Right renal pelvis (tissue), 4 donors: Measurements from ENCODE around the gene PDGFRB. TPM values are rescaled to one million over a fixed set of nuclear protein-coding genes. Genes with fewer than 3 reads are reported as not detected.

Experiments used
- DNase-seq, 4 donors: peaks; one replicate each; pipeline ENCODE4 v3.0.0-alpha.2; 2013; ENCODE audit warnings: low read depth in 4 of 4, low spot score in 3 of 4, missing footprints in 1 of 4
- polyA plus RNA-seq, 4 donors: library from polyadenylated mRNA; unstranded; fragments of 120-200 nt; gene quantifications; one replicate each; pipeline ENCODE4 v1.2.1, GENCODE V29; 2013; ENCODE audit not compliant: insufficient read length in 4 of 4

The PDGFRB gene
- polyA plus RNA-seq, 4 donors, result 143 to 185 (median 155) TPM

- DNase-seq, result no peak
Measured at GRCh38 chr5:150070821-150071220, 84.8 kb downstream of the PDGFRB start.

GRCh38 chr5:150069672-150070627, 85.7 kb downstream of the PDGFRB start:
- DNase-seq, result no peak

GRCh38 chr5:150068961-150069645, 86.5 kb downstream of the PDGFRB start:
- no peak for DNase-seq

- no peak for DNase-seq
Measured at GRCh38 chr5:150068472-150068871, 87.2 kb downstream of the PDGFRB start.

GRCh38 chr5:150068071-150068470, 87.6 kb downstream of the PDGFRB start:
- DNase-seq, result no peak

- no peak for DNase-seq
Measured at GRCh38 chr5:150067405-150067960, 88.2 kb downstream of the PDGFRB start.

GRCh38 chr5:150066901-150067396, 88.7 kb downstream of the PDGFRB start:
- DNase-seq, result no peak

- DNase-seq, result no peak
Measured at GRCh38 chr5:150066436-150066835, 89.2 kb downstream of the PDGFRB start.

- no peak for DNase-seq
Measured at GRCh38 chr5:150065886-150066285, 89.8 kb downstream of the PDGFRB start.

- no peak for DNase-seq
Measured at GRCh38 chr5:150065346-150065745, 90.3 kb downstream of the PDGFRB start.

- DNase-seq, result no peak
Measured at GRCh38 chr5:150064681-150065220, 90.9 kb downstream of the PDGFRB start.

Other genes with a start within 250 kb of the PDGFRB start
- gene PDE6A, start 211.1 kb downstream of the PDGFRB start, polyA plus RNA-seq, result under 1 TPM; 0.09 to 0.13 (median 0.11) TPM
- gene SLC26A2, start 195.1 kb downstream of the PDGFRB start, polyA plus RNA-seq, result 10 to 100 TPM; 17.1 to 21.2 (median 20.6) TPM
- gene TIGD6, start 155.2 kb downstream of the PDGFRB start, polyA plus RNA-seq, result 1 to 10 TPM; 6.2 to 8.1 (median 6.9) TPM
- 10 to 100 TPM; 26.3 to 34.0 (median 29.9) TPM for gene HMGXB3, start 155.1 kb downstream of the PDGFRB start, polyA plus RNA-seq
- gene CSF1R, start 69.3 kb downstream of the PDGFRB start, polyA plus RNA-seq, result 10 to 100 TPM; 14.7 to 15.5 (median 15.0) TPM
- 1 to 10 TPM in 1 of 4 donors, under 1 TPM in 3; 0.64 to 1.0 (median 0.76) TPM for gene CDX1, start 10.9 kb upstream of the PDGFRB start, polyA plus RNA-seq
- under 1 TPM in 3 of 4 donors, not detected in 1; 0.06 to 0.08 (median 0.06) TPM for gene SLC6A7, start 34.2 kb upstream of the PDGFRB start, polyA plus RNA-seq
- 1 to 10 TPM; 2.4 to 5.2 (median 3.9) TPM for gene CAMK2A, start 133.9 kb upstream of the PDGFRB start, polyA plus RNA-seq
- 1 to 10 TPM; 2.3 to 3.8 (median 3.6) TPM for gene ARSI, start 147.1 kb upstream of the PDGFRB start, polyA plus RNA-seq
- gene TCOF1, start 201.9 kb upstream of the PDGFRB start, polyA plus RNA-seq, result 10 to 100 TPM; 27.7 to 32.8 (median 30.2) TPM